HG02943 (cell line): ENCODE measurements around the gene BSCL2.
"Not testable (repeated sequence)": the region's sequence is repeated elsewhere in the genome, so short reads cannot be mapped to it uniquely, and the experiment has no call there.

Experiments used
- ATAC-seq: cut with Tn5 transposase; IDR thresholded peaks from one replicate; pipeline ENCODE4 v1.9.1; 2021; ENCODE audit warnings: mild to moderate bottlenecking, low read depth, moderate library complexity; ENCODE audit not compliant: unreplicated experiment

Gene BSCL2

DNA sequence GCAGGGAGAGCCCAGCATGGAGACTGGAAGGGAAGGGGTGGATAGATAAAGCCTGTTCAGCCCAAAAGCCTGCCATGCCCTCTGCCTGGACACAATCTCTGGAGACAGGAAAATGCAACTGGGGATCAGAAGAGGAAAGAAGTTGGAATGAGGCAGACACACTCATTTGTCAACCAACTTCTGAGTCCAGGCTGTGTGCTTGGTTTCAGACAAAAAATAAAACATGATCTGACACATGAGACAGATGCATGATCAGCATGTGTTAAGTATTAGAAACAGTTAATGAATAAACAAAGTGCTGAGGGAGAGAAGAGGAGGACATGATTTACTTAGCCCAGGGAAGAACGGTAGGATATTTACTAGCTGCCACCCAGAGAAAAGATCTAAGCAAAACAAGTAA is 18.7 kb downstream of the BSCL2 start:
- ATAC-seq, result no peak

DNA sequence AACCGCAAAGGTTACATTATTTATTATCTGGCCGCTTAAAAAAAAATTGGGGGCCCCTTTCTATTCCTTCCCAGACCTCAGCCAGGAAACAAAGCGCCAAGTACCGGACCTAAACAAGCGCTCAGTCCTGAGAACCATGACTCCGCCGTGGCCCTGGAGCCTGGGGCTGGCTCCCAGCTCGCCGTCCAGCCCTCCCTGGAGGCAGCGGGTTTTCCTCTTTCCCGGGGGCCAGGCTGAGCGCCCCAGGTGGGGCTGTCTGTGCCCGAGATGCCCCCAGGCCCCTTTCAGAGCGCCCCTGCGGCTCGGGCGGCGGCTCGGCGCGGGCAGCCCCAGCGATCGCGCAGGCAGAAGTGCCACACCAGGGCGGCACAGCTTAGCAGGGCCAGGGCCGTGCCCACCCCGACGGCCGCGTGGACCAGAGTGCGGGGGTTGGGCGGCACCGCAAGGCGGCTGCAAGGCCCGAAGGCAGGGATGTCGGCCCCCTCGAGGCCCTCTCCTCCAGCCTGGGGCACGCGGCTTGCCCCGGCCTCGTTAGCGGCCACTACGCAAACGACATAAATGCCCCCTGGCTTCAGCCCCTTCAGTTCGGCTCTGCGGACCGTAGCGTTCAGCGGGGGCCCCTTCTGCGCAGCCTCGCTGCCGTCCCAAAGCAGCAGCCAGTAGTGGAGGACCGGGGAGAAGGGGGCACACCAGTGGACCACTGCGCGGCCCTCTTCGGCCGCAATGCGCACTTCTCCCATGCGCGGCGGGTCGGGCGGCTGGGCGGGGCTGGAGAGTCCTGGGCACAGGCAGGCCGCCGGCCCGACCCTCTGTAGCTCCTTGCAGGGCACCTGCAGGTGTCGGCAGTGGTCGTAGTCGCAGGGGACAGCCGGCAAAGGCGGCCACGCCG is 19.5 kb downstream of the BSCL2 start:
- ATAC-seq, result no peak

- ATAC-seq, result no peak
Measured at GRCh38 chr11:62682518-62682917, 24.7 kb downstream of the BSCL2 start.

GRCh38 chr11:62680825-62681240 is 26.4 kb downstream of the BSCL2 start:
- ATAC-seq, result no peak

DNA sequence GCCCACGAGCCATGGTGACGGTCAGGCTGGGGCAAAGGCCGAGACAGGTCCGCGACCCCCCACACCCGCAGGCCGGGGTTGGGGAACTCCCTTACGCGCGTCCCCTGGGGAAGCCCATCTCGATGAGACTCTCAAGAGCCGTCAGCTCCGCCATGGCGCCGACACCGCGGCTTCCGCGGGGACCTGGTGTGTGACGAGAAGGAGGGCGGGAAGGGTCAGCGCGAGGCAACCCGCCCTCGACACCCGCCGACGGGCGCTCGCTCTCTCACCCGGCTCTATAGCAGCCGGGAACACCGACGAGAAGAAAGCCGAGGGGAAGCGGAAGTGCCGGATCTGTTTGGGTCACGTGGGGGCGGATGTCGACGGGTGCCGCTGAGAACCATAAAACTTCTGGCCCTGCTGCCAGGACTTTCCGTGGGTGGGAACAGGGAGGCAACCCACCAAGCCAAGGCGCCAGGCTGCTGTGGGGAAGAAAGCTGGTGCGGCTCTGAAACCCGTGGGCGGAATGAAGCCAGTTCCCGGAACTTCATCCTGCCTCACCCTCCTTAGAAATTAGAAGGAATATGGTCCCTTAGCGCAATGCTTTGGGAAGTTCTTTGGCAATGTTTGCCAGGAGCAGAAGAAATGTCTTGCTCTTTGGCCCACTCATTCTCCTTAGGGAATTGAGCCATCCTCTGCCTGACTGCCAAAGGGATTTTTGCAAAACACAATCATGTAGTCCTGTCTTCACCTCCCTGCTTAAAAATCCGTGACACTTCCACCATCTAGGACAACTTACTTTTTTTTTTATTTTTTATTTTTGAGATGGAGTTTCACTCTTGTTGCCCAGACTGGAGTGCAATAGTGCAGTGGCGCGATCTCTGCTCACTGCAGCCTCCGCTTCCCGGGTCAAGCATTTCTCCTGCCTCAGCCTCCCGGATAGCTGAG is 28.2 kb downstream of the BSCL2 start, which contains the start of gene UBXN1:
TSS of gene UBXN1 (minus strand) at position 304 of the 927 bp plus-strand sequence. CDS start at position 154, 150 bp downstream.
- peak; percentile 62 for ATAC-seq

GRCh38 chr11:62678433-62678769 is 28.8 kb downstream of the BSCL2 start:
- ATAC-seq, result no peak

GRCh38 chr11:62677714-62678113 is 29.5 kb downstream of the BSCL2 start:
- no peak for ATAC-seq

DNA sequence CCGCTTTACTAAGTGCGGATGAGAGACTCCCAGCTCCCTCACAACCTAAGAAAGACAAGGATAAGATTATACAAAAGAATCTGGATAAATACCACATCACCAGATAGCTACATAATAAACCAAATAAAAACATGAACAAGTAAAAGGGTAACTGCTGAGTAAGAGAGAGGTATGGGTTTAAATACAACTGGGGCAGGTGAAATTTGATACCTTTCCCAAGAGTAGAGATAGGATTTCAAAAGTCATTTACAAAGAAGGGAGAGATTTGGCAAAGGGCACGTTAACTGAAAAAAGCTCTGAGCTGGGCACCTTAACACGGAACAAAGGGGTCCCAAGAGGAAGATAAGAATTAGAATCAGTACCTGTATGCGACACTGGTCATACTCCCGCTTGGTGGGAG is 30.1 kb downstream of the BSCL2 start:
- no peak for ATAC-seq

GRCh38 chr11:62676698-62677097 is 30.5 kb downstream of the BSCL2 start:
- no peak for ATAC-seq

DNA sequence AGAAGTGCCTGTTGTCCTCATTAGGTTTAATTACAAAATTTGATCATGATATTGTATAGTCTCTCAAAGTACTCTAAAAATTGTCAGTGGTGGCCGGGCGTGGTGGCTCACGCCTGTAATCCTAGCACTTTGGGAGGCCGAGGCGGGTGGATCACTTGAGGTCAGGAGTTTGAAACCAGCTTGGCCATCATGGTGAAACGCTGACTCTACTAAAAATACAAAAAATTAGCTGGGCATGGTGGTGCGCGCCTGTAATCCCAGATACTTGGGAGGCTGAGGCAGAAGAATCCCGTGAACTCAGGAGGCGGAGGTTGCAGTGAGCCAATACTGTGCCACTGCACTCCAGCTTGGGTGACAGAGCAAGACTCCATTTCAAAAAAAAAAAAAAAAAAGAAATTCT is 31.8 kb downstream of the BSCL2 start:
- not testable (repeated sequence) for ATAC-seq

DNA sequence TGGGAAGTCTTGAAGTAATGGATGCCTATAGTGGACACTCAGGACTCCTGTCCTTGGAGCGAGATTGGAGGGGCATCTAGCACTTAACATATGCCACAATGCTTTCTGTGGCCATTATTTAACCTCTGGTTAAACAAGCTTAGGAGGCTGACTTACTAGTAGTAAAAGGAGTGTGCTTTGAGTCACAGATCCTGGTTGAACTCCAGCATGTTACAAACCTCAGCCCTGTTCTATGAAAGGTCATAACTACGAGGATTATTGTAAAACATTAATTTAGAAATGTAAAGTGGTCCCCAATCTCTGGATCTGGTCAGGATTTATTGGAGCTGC is 34.1 kb downstream of the BSCL2 start:
- no peak for ATAC-seq

DNA sequence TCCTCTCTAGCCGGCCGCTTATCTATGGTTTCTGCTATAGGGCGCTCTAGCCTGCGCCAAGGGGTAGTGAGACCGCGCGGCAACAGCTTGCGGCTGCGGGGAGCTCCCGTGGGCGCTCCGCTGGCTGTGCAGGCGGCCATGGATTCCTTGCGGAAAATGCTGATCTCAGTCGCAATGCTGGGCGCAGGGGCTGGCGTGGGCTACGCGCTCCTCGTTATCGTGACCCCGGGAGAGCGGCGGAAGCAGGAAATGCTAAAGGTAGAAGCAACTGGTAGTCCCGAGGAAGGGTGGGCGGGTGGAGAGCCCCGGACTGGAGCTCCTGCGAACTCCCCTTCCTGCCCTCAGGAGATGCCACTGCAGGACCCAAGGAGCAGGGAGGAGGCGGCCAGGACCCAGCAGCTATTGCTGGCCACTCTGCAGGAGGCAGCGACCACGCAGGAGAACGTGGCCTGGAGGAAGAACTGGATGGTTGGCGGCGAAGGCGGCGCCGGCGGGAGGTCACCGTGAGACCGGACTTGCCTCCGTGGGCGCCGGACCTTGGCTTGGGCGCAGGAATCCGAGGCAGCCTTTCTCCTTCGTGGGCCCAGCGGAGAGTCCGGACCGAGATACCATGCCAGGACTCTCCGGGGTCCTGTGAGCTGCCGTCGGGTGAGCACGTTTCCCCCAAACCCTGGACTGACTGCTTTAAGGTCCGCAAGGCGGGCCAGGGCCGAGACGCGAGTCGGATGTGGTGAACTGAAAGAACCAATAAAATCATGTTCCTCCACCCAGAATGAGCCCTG is 35.4 kb downstream of the BSCL2 start, which contains the start of the genes LBHD1 and UQCC3:
TSS of gene LBHD1 (minus strand) at position 660 of the 782 bp plus-strand sequence. CDS start 2,236 bp downstream, outside the sequence.
TSS of gene UQCC3 (plus strand) at position 66 of the 782 bp plus-strand sequence. CDS start at position 139, 73 bp downstream.
- ATAC-seq, result peak; percentile 59

GRCh38 chr11:62671236-62671607 is 36.0 kb downstream of the BSCL2 start:
- no peak for ATAC-seq

DNA sequence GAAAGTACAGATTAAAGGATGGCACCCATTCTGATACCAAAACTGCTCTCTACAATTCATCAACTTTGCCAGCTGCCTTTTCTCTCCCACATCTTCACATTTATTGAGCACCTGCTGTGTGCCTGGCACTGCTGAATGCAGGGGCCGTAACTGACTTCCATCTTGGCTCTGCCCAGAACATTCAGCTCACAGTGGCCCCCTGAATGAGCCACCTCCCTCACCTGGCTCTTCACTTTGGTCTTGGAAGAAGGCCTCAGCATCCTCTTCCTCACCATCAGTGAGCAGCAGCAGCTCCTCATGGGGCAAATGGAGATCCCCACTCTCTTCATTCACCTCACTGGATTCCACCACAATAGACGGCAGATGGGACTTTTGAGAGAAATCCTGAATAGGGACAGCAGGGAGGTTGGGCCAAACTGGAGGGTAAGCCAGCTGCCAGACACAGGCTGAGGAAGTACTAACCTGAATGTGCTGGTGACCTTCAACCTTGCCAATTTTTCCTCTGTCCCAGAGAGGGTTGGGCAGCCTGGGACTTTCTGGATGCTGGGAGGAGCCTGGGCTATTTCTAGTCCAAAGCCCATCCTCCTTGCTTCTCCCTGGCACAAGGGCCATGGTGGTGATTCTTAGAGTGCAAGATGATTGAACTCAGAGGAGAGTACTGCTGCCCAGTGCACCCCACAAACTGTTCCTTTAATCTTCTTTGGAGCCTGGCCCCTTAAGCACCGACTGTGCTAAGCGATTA is 37.6 kb downstream of the BSCL2 start:
- ATAC-seq, result no peak

DNA sequence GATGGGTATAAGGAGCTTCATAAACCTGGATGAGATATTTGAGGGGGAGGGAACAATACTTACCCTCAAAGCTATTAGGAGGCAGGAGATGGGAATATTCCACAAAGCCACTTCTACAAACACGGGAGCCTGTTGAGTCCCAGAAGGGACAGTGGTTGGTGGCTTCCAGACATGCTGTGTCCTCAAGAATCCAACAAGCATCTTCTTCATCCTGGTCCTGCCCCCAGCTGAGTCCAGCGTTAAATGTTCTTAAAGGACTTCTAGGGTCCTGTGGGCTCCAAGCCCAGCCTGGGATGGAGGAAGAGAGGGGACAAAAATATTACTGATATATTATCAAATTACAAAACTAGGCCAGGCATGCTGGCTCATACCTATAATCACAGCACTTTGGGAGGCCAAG is 39.8 kb downstream of the BSCL2 start:
- no peak for ATAC-seq

DNA sequence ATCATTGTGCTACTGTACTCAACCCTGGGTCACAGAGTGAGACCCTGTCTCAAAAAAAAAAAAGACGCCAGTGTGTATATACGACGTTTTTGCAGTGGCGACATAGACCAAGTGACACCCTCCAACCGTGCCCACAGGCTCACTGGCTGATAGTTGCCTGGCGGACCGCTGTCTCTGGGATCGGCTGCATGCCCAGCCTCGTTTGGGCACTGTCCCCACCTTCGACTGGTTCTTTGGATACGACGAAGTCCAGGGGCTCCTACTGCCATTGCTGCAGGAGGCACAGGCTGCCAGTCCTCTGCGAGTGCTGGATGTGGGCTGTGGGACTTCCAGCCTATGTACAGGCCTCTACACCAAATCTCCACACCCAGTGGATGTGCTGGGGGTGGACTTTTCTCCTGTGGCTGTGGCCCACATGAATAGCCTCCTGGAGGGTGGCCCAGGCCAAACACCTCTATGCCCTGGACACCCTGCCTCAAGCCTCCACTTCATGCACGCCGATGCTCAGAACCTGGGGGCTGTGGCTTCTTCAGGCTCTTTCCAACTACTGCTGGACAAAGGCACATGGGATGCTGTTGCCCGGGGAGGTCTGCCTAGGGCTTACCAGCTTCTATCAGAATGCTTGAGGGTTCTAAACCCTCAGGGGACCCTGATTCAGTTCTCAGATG is 40.8 kb downstream of the BSCL2 start:
- no peak for ATAC-seq

DNA sequence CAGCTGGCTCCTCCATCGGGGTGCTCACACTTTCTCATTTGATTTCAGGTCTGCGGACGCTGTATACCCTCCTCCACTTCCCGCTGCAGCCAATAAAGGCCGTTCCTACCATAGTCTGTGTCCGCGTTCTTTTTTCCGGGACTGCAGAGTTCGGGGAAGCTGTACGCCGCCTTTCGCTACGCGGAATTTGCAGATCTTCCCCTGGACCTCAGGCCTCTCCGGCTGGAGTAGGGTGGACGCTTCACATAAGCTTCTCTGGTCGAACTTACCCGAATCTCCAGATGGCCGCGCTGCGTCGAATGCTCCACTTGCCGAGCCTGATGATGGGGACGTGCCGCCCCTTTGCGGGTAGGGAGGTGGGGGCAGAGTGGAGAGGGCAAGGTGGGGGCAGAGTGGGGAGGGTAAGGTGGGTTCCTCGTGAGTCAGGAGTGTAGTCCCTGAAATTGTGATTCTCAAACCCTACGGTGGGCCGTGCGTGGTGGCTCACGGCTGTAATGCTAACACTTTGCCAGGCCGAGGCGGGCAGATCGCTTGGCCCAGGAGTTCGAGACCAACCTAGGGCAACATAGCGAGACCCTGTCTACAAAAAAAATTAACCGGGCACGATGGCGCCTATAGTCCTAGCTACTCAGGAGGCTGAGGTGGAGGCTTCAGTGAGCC is 41.5 kb downstream of the BSCL2 start:
- ATAC-seq, result no peak

DNA sequence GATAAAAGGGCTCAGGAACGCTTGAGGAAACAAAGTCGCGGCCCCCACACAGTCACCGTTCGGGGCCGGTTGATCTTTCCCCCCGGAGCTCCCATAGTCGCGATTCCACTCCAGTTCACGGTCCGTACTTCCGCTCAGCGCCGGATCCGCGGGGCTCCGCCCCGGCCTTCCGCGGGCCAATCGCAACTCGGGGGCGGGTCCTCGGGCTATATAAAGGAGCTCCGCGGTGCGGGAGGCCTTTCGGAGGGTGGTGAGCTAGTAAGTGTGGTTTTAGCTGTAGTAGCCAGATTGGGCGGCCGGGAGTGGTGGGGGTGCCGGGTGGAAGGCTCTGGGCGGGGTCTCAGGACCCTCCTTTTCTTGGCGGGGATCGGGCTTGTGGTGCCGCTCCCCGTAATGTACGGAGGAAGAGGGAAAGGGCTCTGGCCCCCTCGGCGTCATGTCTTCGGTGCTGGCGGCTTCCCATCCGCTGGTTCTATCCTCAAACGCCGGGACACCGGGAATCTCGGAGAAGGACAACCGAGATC is 42.1 kb downstream of the BSCL2 start, which contains the start of the genes C11orf98 and CSKMT:
TSS of gene C11orf98 (minus strand) at position 136 of the 524 bp plus-strand sequence. CDS start at position 95, 41 bp downstream.
TSS of gene CSKMT (plus strand) at position 238 of the 524 bp plus-strand sequence. CDS start 568 bp downstream, outside the sequence.
- ATAC-seq, result peak; percentile 70
